Colon (tissue), 2 donors: ENCODE measurements around the gene ZYG11B.
"Not testable (repeated sequence)": the region's sequence is repeated elsewhere in the genome, so short reads cannot be mapped to it uniquely, and the experiment has no call there.

Experiments
- FAIRE-seq: peaks from 2 replicates; lab custom pipeline; 2012; peaks lifted over from hg19 to GRCh38; lab: Jason Lieb, UNC
- donor health status: control.
- donor health status: control.

Gene ZYG11B

DNA sequence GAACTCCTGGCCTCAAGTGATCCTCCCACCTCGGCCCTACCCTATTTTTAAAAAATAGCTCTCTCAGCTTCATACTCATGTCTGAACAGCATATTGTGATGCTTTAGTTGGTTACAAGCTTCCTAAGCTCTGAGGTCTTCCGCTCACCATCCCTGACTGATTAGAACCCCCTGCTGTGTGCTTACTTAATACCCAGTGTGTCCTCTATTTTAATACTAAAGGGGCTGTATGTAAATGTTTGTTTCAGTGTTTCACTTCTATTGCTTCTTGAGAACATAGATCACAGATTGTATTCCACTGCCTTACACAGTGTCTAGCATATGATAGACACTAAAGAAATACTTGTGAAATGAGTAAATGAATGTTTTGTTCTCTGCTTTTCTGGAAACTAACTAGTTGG, 29.8 kb downstream of the ZYG11B start:
- FAIRE-seq: no peak

DNA sequence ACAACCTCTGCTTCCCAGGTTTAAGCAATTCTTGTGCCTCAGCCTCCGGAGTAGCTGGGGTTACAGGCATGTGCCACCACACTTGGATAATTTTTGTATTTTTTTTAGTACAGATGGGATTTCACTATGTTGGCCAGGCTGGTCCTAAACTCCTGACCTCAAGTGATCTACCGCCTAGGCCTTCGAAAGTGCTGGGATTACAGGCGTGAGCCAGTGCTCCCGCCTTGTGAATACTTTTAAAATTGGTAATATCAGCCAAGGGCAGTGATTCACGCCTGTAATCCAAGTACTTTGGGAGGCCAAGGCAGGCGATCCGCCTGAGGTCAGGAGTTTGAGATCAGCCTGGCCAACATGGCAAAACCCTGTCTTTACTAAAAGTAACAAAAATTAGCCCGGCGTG, 33.7 kb downstream of the ZYG11B start:
- FAIRE-seq: no peak

DNA sequence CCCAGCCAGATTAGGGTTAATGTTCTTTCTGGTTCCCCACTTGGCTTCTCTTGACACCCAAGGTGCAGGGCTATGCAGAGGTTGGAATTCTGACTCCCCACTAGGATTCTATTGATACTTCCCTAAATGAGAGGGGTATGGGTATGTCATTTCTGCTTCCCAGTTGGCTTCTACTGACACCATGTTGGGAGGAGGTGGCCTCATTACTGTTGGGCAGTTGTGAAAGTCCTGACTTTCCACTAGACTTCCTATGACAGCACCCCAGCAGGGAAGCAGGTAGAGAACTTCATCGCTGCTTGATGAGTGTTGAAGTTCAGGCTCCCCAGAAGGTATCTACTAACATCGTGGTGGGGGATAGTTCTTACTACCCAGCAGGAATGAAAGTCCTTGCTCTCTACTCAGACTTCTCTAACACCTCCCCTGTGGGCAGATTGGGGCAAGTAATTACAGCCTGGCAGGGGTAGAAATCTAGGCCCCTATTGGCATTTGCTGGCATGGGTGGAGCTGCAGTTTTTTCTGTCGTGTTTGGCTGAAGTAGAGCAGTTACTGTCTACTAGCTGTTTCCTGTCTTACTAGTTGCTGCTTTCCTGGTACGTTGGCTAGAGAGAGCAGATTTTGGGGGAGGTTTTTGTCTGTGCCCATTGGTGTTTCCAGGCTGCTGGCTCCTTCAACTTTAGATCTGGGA, 41.5 kb downstream of the ZYG11B start:
- no peak for FAIRE-seq

DNA sequence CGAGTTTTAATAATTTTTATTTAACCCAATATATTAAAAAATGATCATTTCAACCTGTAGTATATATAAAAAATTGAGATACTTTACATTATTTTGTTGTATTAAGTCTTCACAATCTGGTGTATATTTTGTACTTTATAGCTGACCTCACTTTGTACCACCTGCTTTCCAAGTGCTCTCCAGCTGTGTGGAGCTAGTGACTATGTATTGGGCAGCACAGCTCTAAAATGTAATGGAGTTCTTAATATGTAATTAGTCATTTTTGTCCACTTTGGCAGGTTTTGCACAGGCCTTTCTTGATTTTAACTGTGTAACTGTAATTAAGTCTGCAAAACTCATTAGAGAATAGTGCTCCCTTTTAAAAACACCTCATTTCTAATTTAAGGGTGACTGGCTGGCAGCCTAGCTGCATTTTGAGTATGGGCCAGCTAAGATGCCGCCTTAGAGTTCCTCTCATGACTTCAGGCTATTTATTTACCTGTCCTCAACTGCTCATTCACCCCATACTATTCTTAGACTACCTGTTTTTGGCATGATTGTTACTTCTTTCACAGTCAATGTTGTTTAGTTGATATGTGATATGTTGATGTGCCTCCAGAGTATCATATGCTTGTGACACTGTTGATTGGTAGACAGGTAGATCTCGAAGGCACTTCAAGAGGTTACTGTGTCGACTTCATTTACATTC, 43.2 kb downstream of the ZYG11B start:
- no peak for FAIRE-seq

GRCh38 chr1:52771384-52771783, 45.1 kb downstream of the ZYG11B start:
- FAIRE-seq: no peak

GRCh38 chr1:52786148-52786547, 59.9 kb downstream of the ZYG11B start:
- no peak for FAIRE-seq

- not testable (repeated sequence) for FAIRE-seq
Observed at GRCh38 chr1:52790429-52790828, 64.2 kb downstream of the ZYG11B start.

- FAIRE-seq: no peak
Observed at GRCh38 chr1:52792036-52792435, 65.8 kb downstream of the ZYG11B start.

- not testable (repeated sequence) for FAIRE-seq
Observed at GRCh38 chr1:52793717-52794116, 67.5 kb downstream of the ZYG11B start.

DNA sequence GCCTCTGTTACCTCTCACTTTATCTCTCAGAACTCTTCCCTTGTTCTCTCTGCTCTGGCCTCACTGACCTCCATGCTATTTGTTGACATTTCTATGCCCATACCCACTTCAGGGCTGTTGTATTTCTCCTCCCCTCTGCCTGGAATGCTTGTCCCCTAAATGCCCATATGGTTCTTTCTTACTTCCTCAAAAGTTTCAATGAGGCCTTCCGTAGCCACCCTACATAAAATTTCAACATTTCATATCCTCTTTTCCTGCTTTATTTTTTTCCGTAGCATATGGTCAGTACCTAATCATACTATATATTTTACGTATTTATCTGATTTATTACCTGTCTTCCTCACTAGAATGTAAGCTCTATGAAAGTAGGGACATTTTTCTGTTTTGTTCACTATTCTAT, 69.2 kb downstream of the ZYG11B start:
- FAIRE-seq: no peak

GRCh38 chr1:52798331-52798730, 72.1 kb downstream of the ZYG11B start:
- FAIRE-seq: no peak

DNA sequence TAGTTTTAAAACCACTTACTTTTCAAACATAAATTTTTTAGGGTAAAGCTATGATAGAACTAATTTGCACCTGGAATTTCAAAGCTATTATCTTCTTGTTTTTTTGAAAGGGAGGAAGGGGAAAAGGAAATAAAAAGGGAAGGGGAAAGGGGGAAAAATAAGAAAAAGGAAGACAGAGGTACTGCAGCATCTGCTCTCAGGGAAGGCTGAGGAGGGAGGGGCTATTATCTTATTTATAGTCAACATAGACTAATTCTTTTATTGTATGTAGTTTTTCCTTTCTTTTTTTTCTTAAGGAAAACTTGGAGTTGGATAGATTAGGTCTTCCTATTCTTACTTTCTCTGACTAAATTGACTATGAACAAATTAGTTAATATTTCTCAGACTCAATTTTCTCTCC, 74.8 kb downstream of the ZYG11B start:
- no peak for FAIRE-seq

GRCh38 chr1:52804083-52804482, 77.8 kb downstream of the ZYG11B start:
- not testable (repeated sequence) for FAIRE-seq

- no peak for FAIRE-seq
Observed at GRCh38 chr1:52814465-52814864, 88.2 kb downstream of the ZYG11B start.

GRCh38 chr1:52820830-52821229, 94.6 kb downstream of the ZYG11B start:
- FAIRE-seq: not testable (repeated sequence)

DNA sequence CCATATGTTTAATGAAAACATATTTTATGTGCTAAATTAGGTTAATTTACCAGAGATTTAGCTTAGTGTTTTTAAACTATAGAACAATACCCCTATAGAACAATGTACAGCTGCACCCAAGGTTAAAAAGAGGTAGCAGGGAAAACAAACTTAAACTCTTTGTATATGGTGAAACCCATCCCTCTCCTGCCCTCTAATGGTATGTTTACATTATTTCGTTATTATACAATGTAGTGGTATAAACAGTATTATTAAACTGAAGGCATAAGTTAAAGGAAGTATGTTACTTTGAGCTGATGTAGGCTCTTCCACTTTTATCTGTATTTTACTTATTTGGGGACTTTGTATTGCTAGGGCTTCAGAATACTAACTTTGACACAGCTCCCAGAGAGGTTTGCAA, 99.6 kb downstream of the ZYG11B start:
- FAIRE-seq: no peak

- no peak for FAIRE-seq
Observed at GRCh38 chr1:52834798-52835197, 108.5 kb downstream of the ZYG11B start.

- no peak for FAIRE-seq
Observed at GRCh38 chr1:52836035-52836434, 109.8 kb downstream of the ZYG11B start.

- FAIRE-seq: not testable (repeated sequence)
Observed at GRCh38 chr1:52839175-52839574, 112.9 kb downstream of the ZYG11B start.

DNA sequence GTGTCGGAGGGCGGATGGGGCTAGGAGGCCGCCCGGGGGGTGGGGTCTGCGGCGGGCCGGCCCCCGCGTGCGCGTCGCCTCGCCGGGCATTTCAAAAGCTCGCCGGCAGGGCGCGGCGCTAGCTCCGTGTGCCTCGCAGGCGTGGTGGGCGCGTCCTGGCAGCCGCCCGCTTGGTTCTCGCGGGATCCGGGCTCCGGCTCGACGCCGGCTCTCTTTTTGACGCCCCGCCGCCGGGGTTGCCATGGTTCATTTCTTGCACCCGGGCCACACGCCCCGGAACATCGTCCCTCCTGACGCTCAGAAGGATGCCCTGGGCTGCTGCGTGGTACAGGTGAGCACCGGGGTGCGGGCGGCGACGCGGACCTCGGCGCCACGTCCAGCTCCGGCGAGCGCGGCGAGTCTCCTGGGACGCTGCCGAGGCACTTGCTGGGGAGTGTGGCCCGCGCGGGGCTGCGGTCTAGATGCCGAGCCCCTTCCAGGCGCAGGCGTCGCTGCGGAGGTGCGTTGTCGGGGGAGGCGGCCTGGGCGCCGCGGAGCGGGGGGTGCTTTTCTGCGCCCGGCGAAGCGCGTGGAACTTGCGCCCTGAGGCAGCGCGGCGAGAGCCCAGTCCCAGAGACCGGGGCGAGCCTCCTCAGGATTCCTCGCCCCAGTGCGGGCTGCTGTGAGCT, 116.5 kb downstream of the ZYG11B start, which contains the start of gene ZYG11A:
ZYG11A (plus strand) TSS at position 118 of the 668 bp plus-strand sequence; CDS start at position 242, 124 bp downstream.
- no peak for FAIRE-seq

DNA sequence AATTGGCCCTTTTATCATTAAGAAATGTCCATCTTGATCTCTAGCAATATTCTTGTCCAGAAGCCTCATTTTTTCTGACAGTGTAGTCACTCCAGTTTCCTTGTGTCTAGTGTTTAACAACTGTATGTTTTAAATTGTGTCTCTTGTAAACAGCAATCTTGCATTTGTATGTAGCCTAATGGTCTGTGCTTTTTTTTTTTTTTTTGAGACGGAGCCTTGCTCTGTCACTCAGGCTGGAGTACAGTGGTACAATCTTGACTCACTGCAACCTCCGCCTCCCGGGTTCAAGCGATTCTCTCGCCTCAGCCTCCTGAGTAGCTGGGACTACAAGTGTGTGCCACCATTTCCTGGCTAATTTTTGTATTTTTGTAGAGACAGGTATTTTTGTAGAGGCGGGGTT, 118.9 kb downstream of the ZYG11B start:
- FAIRE-seq: not testable (repeated sequence)

GRCh38 chr1:52848423-52848822, 122.2 kb downstream of the ZYG11B start:
- FAIRE-seq: no peak

DNA sequence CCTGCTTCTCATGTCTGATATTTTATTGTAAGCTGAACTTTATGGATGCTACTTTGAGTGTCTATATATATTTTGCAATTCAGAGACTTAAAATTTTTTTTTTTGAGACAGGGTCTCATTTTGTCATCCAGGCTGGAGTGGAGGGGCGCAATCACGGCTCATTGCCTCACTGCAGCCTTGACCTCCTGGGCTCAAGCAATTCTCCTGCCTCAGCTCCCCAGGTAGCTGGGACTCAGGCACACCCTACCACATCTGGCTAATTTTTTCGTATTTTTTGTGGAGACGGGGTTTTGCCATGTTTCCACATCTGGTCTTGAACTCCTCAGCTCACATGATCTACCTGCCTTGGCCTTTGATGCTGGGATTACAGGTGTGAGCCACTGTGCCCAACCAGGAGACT, 124.7 kb downstream of the ZYG11B start:
- no peak for FAIRE-seq
